AG10803 (cell line): ENCODE measurements around the gene UNC5B.

Experiments
- DNase-seq: peaks from one replicate; pipeline ENCODE4 v3.0.0; 2010; ENCODE audit warnings: low read depth
- H3K4me3 ChIP-seq: 2 replicates; pipeline ENCODE4 v1.5.1; 2011; ENCODE audit warnings: mild to moderate bottlenecking, low read length, control low read depth
- CTCF ChIP-seq: conservative IDR thresholded peaks from 2 replicates; pipeline ENCODE4 v1.5.1; 2011; ENCODE audit warnings: mild to moderate bottlenecking, low read length, control low read depth, inconsistent platforms

The UNC5B gene

DNA sequence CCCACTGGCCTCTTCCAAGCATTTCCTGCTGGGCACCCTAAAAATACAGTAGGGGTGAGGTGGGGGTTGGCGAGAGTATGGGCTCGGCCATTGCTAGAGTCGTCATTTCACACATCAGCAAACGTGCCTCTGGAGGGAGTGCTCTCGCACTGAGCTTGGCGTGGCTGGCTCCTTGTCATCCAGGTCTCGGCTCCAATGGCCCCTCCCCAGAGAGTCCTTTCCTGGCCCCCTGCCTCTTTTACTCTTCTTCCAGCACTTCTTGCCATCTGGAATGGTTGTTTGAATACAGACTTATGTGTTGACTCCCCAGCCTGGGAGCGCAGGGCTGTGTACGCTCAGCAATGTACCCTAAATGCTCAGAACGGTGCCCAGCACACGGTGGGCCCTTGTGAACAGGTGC, 18.8 kb downstream of the UNC5B start:
- no peak overlapping the region for H3K4me3 ChIP-seq
- no peak for TF ChIP-seq CTCF

GRCh38 chr10:71232089-71232998, 20.0 kb downstream of the UNC5B start:
- DNase-seq, result peak; percentile 67
- no peak for TF ChIP-seq CTCF
- H3K4me3 ChIP-seq, result no peak overlapping the region

More for the DNA sequence above, 18.8 kb downstream of the UNC5B start:
- DNase-seq, result no peak

- no peak for DNase-seq
- TF ChIP-seq CTCF, result no peak
- no peak overlapping the region for H3K4me3 ChIP-seq
Measured at GRCh38 chr10:71233482-71233892, 21.1 kb downstream of the UNC5B start.

DNA sequence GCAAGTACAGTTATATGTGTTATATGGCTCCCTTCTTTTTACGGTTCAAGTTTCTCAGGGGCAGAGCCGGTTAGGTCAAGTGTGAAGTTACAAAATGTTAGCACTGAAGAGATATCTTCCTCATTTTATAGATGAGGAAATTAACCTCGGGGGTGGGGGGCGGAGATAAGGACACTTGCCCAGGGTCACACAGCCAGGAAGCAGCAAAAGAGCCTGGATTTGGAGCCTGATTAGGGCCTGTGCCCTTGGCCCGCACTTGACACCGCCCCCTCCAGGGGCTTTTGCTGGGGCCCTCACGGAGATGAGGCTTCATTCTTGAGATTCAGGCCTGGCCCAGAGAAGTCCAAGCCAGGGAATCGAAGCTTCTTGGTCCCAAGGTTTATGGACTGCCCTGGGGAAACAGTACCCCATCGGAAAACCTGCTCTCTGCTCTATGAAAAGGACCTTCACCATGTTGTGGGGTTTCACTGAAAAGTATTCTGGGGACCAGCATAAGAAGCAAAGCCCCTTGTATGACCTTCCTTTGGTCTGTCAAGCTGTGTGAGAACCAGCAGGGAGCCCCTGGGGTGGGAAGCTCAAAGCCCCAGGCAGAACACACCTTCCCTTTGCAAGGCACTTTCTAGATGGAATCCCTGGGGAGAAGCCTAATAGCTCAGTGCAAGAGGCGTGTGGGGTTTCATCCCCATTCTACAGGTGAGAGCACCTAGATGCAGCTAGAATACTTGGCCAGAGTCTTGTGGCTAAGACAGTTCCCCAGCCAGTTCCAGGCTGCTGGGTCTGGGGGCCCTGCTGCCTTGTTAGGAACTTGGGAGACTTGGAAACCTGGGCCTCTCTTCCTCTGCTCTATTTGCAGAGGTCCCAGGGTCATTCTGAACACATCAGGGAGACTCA, 21.9 kb downstream of the UNC5B start:
- TF ChIP-seq CTCF, result no peak
- no peak overlapping the region for H3K4me3 ChIP-seq
- DNase-seq, result no peak

GRCh38 chr10:71234970-71235685, 22.8 kb downstream of the UNC5B start:
- TF ChIP-seq CTCF, result no peak
- DNase-seq, result peak; percentile 91
- no peak overlapping the region for H3K4me3 ChIP-seq

DNA sequence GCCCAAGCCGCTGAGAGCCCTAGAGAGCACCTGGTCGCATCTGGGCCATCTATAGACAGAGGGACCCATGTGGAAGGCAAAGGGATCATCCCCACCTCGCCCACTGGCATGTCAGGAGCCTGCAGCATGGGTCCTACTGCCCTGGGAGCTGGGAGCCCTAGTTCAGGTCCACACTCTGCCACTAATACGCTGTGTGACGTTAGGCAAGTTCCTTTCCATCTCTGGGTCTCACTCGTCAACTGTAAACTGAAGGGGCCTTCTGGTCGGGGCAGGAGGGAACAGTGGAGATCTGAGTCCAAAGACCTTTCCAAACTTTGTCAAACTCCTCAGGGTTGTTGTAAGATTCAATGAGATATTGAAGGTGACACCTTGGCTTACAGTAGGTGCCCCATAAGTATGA, 23.4 kb downstream of the UNC5B start:
- no peak for TF ChIP-seq CTCF
- no peak for DNase-seq
- H3K4me3 ChIP-seq, result no peak overlapping the region
